Pancreas (tissue), 10 donors: ENCODE results near the gene IL1RAP. TPM values are rescaled to one million over a fixed set of nuclear protein-coding genes. Genes with fewer than 3 reads are reported as not detected.

Experiments used
- ATAC-seq, 4 donors: fragments of 200-7000 bp; cut with Tn5 transposase; one replicate each; pipeline versions ENCODE4 v1.8.0 to v1.9.1; 2020; ENCODE audit warnings: mild to moderate bottlenecking in 4 of 4, moderate library complexity in 4 of 4
- DNase-seq, 6 donors: peaks; one replicate each; pipeline ENCODE4 v3.0.0-alpha.2; 2020
- FAIRE-seq: peaks from 2 replicates; lab custom pipeline; 2012; peaks lifted over from hg19 to GRCh38; lab: Jason Lieb, UNC
- H3K27ac ChIP-seq, 4 donors: fragments of 200-600 bp; sonication (generic); 1 replicate in 3 of 4; 2 replicates in 1 of 4; pipeline versions ENCODE4 v1.5.0 to v1.8.0; 2020
- H3K27me3 ChIP-seq, 4 donors: fragments of 200-600 bp; one replicate each; pipeline ENCODE4 v1.8.0; 2021
- H3K36me3 ChIP-seq, 3 donors: fragments of 200-600 bp; sonication (generic) in 1 of 3; one replicate each; pipeline versions ENCODE4 v1.5.0 to v1.8.0; 2020 to 2021
- H3K4me1 ChIP-seq, 3 donors: fragments of 200-600 bp; one replicate each; pipeline ENCODE4 v1.8.0; 2021
- H3K4me3 ChIP-seq, 4 donors: fragments of 200-600 bp; sonication (generic) in 2 of 4; one replicate each; pipeline versions ENCODE4 v1.5.0 to v1.8.0; 2020 to 2021
- H3K9me3 ChIP-seq, 4 donors: fragments of 200-600 bp; one replicate each; pipeline ENCODE4 v1.8.0; 2021
- CTCF ChIP-seq, 4 donors: fragments of 200-600 bp; sonication (generic) in 3 of 4; IDR thresholded peaks; one replicate each; pipeline versions ENCODE4 v1.5.0 to v1.8.0; 2021; ENCODE audit warnings: antibody characterized with exemption in 4 of 4
- WGBS, 2 donors: extraction: QIAGEN DNeasy Blood & Tissue Kit; methylation state at CpG; one replicate each; pipeline ENCODE4 v1.1.7; 2013; 5-methylcytosine and 5-hydroxymethylcytosine counted together
- intact Hi-C, 3 donors: fragments of 100-400 bp; cut with DNase I; formaldehyde crosslinking; loops; one replicate each; pipeline versions ENCODE4 v1.11.1 to v1.14.2; 2022
- polyA plus RNA-seq, 2 donors: library from polyadenylated mRNA; stranded (reverse); fragments of 200-250 nt; gene quantifications; one replicate each; pipeline ENCODE4 v1.2.3, GENCODE V29; 2013
- total RNA-seq, 6 donors: library from RNA; stranded (reverse); fragmentation: NEBNext Ultra II Directional in 4 of 6; extraction: Animal tissue kit (Norgen Biotek cat#: 25700) in 4 of 6; gene quantifications; one replicate each; pipeline versions ENCODE4 v1.2.1 to v1.2.4, GENCODE V29; 2021 to 2023
- donor health status: healthy with polysubstance abuse.
- donor health status: DM: no; HTN: no; CAD: no; lungs with moderate emphysema.
- donor health status: DM: no; HTN: no; CAD: no.
- donor health status: control.
- donor health status: control.
- donor health status: Bipolar disorder and iron deficiency.
- donor health status: DM: yes; HTN: yes; CAD: no.
- donor health status: DM: no; HTN: no; CAD: no.
- donor health status: DM: no; HTN: no; CAD: no.
- donor health status: DM: yes; HTN: yes; CAD: no.

The IL1RAP gene
- total and polyA plus RNA-seq, 8 donors = 0.49 to 9.3 (median 3.4) TPM

DNA sequence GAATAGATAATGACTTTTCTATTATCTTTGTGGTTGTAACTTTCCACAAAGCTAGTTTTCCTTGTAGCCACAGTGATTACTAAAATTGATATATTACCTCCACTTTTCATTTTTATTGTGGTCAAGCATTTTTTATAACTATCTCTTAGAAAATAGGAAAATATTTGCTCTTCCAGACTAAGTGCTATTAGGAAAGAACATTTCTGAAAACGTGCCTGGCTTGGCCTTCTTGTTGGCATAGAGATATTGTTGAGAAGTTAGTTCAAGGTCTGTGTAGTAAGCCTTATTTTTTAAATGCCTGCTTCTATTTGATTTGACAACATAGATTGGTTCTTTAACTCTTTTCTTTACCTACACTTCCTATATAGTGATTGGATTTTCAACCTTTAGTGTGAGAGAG is 101.7 kb downstream of the IL1RAP start:
- H3K36me3 ChIP-seq = no peaks in the 10 kb centered on the region
- H3K4me3 ChIP-seq = no peak overlapping the region
- H3K4me1 ChIP-seq = peaks cover 0 to 10% (median 8%) of the 10 kb centered on the region in 3 donors
- FAIRE-seq = no peak
- intact Hi-C loops = no loop called here
- no peak for DNase-seq
- TF ChIP-seq CTCF (IDR thresholded peaks at IDR 0.05) = no peak
- H3K27ac ChIP-seq = no peak overlapping the region
- peak in 3 of 4 donors; percentile 57 to 66 (median 59) for ATAC-seq
- WGBS, 2 donors = 14 to 19% methylated on average over 1 of the region's 1 CpG
- no peaks in the 10 kb centered on the region for H3K9me3 ChIP-seq
- H3K27me3 ChIP-seq = no peaks in the 10 kb centered on the region

DNA sequence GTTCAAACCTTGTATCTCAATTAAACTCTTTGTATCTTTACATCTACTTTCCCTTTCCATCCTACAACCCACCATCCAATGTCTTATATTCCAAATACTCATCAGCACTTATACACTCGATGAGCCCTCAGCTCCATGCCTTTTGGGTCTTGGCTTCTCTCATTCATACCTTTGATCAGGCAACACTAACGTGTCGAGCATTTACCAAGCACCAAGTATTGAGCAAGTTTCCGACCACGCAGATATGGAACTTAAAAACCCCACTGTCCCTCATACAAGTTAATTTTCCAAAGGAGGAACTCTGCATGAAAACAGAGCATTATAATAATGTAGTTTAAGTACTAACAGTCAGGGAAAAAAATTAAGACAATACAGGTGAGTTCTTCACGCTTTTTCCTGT is 102.8 kb downstream of the IL1RAP start:
- Histone ChIP-seq H3K4me3 (no peak overlapping the region), H3K9me3 (no peaks in the 10 kb centered on the region), H3K27me3 (no peaks in the 10 kb centered on the region), H3K4me1 (peaks cover 0 to 10% (median 8%) of the 10 kb centered on the region in 3 donors), H3K27ac (no peak overlapping the region), H3K36me3 (no peaks in the 10 kb centered on the region)
- TF ChIP-seq CTCF (IDR thresholded peaks at IDR 0.05) = no peak
- intact Hi-C loops = no loop called here
- FAIRE-seq (no peak), DNase-seq (no peak), ATAC-seq (no peak)
- 78 to 79% methylated on average over 6 of the region's 6 CpGs for WGBS, 2 donors

DNA sequence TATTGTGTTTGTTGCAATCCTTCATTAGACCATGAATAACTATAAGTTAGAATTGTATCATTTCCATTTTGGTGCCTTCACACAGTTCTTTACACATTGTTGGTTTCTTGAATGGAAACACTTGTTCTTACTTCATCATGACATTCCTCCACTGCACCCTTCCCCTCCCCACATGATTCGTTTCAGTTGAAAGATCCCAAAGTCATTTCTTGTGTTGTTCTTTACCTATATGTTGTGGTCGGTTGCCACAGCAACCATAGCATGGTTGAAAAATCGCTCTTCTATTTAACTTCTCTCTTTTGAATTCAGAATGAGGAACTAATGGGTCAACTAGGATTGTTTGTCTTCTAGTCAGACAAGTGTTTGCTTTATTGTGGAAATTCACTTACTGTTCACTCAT is 103.3 kb downstream of the IL1RAP start:
- no peaks in the 10 kb centered on the region for H3K9me3 ChIP-seq
- H3K4me3 ChIP-seq = no peak overlapping the region
- no peak overlapping the region for H3K27ac ChIP-seq
- peak in 2 of 4 donors; percentile 44 to 56 for ATAC-seq
- peaks cover 0 to 10% (median 8%) of the 10 kb centered on the region in 3 donors for H3K4me1 ChIP-seq
- WGBS, 2 donors = 84 to 90% methylated on average over 3 of the region's 3 CpGs
- no peaks in the 10 kb centered on the region for H3K36me3 ChIP-seq
- intact Hi-C loops = no loop called here
- DNase-seq = no peak
- no peak for FAIRE-seq
- H3K27me3 ChIP-seq = no peaks in the 10 kb centered on the region
- no peak for TF ChIP-seq CTCF (IDR thresholded peaks at IDR 0.05)

- H3K4me1 ChIP-seq = peaks cover 0 to 8% (median 5%) of the 10 kb centered on the region in 3 donors
- ATAC-seq = no peak
- DNase-seq = no peak
- intact Hi-C loops = no loop called here
- no peak for FAIRE-seq
- WGBS, 2 donors = 80 to 85% methylated on average over 8 of the region's 8 CpGs
- H3K4me3 ChIP-seq = no peak overlapping the region
- no peak overlapping the region for H3K27ac ChIP-seq
- no peaks in the 10 kb centered on the region for H3K9me3 ChIP-seq
- no peaks in the 10 kb centered on the region for H3K27me3 ChIP-seq
- TF ChIP-seq CTCF (IDR thresholded peaks at IDR 0.05) = no peak
- H3K36me3 ChIP-seq = no peaks in the 10 kb centered on the region
These were observed 104.6 kb downstream of the IL1RAP start for GRCh38 chr3:190618330-190619030.

DNA sequence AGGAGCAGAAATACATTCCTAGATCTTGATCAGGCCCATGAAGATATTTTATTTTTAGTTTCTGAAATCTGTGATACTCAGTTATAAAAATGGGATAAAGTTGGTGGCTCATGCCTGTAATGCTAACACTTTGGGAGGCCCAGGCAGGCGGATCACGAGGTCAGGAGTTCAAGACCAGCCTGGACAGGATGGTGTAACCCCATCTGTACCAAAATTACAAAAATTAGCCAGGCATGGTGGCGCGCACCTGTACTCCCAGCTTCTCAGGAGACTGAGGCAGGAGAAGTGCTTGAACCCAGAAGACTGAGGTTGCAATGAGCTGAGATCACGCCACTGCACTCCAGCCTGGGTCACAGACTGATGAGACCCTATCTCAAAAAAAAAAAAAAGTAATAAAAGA is 105.5 kb downstream of the IL1RAP start:
- DNase-seq (no peak), FAIRE-seq (no peak), ATAC-seq (no peak)
- TF ChIP-seq CTCF (IDR thresholded peaks at IDR 0.05) = no peak
- no peaks in the 10 kb centered on the region for H3K27me3 ChIP-seq
- no peaks in the 10 kb centered on the region for H3K9me3 ChIP-seq
- intact Hi-C loops = no loop called here
- no peak overlapping the region for H3K27ac ChIP-seq
- no peak overlapping the region for H3K4me3 ChIP-seq
- no peaks in the 10 kb centered on the region for H3K36me3 ChIP-seq
- peaks cover 0 to 8% (median 3%) of the 10 kb centered on the region in 3 donors for H3K4me1 ChIP-seq
- 76 to 97% methylated on average over 5 of the region's 5 CpGs for WGBS, 2 donors
